ENCODE measurements around the gene SNX5. TPM values are rescaled to one million over a fixed set of nuclear protein-coding genes. Genes with fewer than 3 reads are reported as not detected.

The SNX5 gene
- total and polyA plus RNA-seq, 2 of the 13 experiments (the other 11 are each of a cell fraction or from before 2014, with no cell fraction given): 664 to 1,040 TPM

DNA sequence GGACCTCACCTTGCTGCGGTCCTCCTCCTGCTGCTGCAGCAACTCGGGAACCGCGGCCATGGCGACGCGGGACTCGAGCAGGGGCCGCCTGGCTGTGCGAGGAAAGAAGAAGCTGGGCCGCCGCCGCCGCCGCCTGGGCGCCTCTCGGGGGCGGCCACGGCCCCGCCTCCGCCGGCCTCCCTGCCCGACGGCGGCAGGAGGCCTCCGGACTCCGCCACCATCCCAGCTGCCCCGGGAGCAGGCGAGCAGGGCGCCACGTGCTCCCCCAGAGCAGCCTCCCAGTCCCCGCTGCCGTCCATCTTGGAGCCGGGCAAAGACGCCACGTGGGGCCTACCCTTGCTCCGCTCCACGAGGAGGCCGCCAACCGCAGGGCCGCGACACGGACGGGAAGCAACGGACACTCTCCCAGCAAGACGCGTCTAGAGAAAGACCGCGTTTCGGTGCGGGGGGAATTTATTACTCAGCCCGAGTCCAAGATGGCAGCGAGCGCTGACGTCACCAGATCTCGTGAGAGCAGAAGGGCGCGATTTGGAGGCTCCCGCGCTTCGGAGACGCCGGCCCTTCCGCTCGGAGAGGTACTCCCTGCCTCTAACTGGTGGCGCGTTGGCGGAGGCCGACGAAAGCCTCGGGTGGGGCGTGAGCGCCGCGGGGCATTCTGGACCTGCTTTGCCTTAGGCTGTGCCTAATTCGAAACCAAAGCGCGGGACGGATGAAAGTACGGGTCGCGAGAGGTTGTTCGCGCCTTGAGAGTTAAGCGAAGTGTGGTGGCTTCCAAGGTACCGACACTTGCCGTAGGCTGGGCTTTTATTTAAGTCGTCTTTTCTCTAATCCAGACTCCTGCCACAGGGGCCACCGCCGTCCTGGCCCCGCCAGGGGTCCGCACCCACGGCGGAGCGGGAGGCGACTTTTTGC, at the start of gene SNX5, which contains the start of gene MGME1 (continued):
- TF ChIP-seq SMAD9 (CRISPR knock-in tag; IDR thresholded peaks at IDR 0.05): no peak; the same call in 1 of the 2 replicates
- peak; percentile 86 for TF ChIP-seq TBX3 (IDR thresholded peaks at IDR 0.05; ENCODE audit: borderline replicate concordance)
- TF ChIP-seq MLXIP (CRISPR knock-in tag; IDR thresholded peaks at IDR 0.05; ENCODE audit: borderline replicate concordance): peak; percentile 61; the same call in 1 of the 2 replicates
- TF ChIP-seq ZNF10 (CRISPR knock-in tag; IDR thresholded peaks at IDR 0.05; ENCODE audit: borderline replicate concordance, low read depth): peak; percentile 94; the same call in 1 of the 2 replicates
- peak; percentile 77 for TF ChIP-seq NR2C2 (CRISPR knock-in tag; IDR thresholded peaks at IDR 0.05; ENCODE audit: borderline replicate concordance)
- peak; percentile 74; the same call in 1 of the 2 replicates for TF ChIP-seq GATAD2A (CRISPR knock-in tag; IDR thresholded peaks at IDR 0.05)
- TF ChIP-seq ZNF839 (CRISPR knock-in tag; IDR thresholded peaks at IDR 0.05; ENCODE audit: borderline replicate concordance): peak; percentile 98; the same call in 1 of the 2 replicates
- peak; percentile 83; the same call in 1 of the 2 replicates for TF ChIP-seq ZNF180 (CRISPR knock-in tag; IDR thresholded peaks at IDR 0.05; ENCODE audit: borderline replicate concordance, low read depth)
- peak; percentile 80; the same call in 1 of the 2 replicates for TF ChIP-seq ZNF205 (CRISPR knock-in tag; IDR thresholded peaks at IDR 0.05)
- TF ChIP-seq FOXA1 (IDR thresholded peaks at IDR 0.05): no peak
- peak; percentile 59 for TF ChIP-seq FOXA1 (CRISPR knock-in tag; IDR thresholded peaks at IDR 0.05)
- peak; percentile 97; the same call in 1 of the 2 replicates for TF ChIP-seq AHR (CRISPR knock-in tag; IDR thresholded peaks at IDR 0.05)
- no peak; the same call in 1 of the 2 replicates for TF ChIP-seq ZSCAN12 (CRISPR knock-in tag; IDR thresholded peaks at IDR 0.05)
- TF ChIP-seq ZFP36L2 (CRISPR knock-in tag; IDR thresholded peaks at IDR 0.05): peak; percentile 93; the same call in 1 of the 2 replicates
- TF ChIP-seq PATZ1 (CRISPR knock-in tag; IDR thresholded peaks at IDR 0.05): peak; percentile 91
- peak; percentile 93 for TF ChIP-seq ZNF329 (CRISPR knock-in tag; IDR thresholded peaks at IDR 0.05; ENCODE audit: low read depth)
- peak; percentile 36; the same call in 1 of the 2 replicates for TF ChIP-seq NAIF1 (CRISPR knock-in tag; IDR thresholded peaks at IDR 0.05; ENCODE audit: borderline replicate concordance)
- TF ChIP-seq, protein P1, sequence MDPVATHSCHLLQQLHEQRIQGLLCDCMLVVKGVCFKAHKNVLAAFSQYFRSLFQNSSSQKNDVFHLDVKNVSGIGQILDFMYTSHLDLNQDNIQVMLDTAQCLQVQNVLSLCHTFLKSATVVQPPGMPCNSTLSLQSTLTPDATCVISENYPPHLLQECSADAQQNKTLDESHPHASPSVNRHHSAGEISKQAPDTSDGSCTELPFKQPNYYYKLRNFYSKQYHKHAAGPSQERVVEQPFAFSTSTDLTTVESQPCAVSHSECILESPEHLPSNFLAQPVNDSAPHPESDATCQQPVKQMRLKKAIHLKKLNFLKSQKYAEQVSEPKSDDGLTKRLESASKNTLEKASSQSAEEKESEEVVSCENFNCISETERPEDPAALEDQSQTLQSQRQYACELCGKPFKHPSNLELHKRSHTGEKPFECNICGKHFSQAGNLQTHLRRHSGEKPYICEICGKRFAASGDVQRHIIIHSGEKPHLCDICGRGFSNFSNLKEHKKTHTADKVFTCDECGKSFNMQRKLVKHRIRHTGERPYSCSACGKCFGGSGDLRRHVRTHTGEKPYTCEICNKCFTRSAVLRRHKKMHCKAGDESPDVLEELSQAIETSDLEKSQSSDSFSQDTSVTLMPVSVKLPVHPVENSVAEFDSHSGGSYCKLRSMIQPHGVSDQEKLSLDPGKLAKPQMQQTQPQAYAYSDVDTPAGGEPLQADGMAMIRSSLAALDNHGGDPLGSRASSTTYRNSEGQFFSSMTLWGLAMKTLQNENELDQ (CRISPR knock-in tag; IDR thresholded peaks at IDR 0.05; ENCODE audit: borderline replicate concordance): no peak; the same call in 1 of the 2 replicates
- peak; percentile 53 for TF ChIP-seq STAT5B (CRISPR knock-in tag; IDR thresholded peaks at IDR 0.05)
- no peak for TF ChIP-seq SCMH1 (CRISPR knock-in tag; IDR thresholded peaks at IDR 0.05; ENCODE audit: borderline replicate concordance)
- TF ChIP-seq FOXK2 (IDR thresholded peaks at IDR 0.05): no peak; the same call in 1 of the 2 replicates
